Hepatocyte (in vitro differentiated cells): Measurements from ENCODE around the gene TUBA4B.

Source experiments
- CTCF ChIP-seq: fragments of 200-600 bp; sonication (generic); IDR thresholded peaks from 2 replicates; pipeline ENCODE4 v1.5.1; 2016; ENCODE audit warnings: antibody characterized with exemption, mild to moderate bottlenecking; ENCODE audit not compliant: poor library complexity
- EZH2 ChIP-seq: fragments of 200-600 bp; sonication (generic); IDR thresholded peaks from 2 replicates; pipeline ENCODE4 v1.6.1; 2016; ENCODE audit warnings: antibody characterized with exemption, mild to moderate bottlenecking, borderline replicate concordance
- EZH2phosphoT487 ChIP-seq: fragments of 200-600 bp; sonication (generic); IDR thresholded peaks from one replicate; pipeline ENCODE4 v1.6.1; 2018; ENCODE audit warnings: antibody characterized with exemption, mild to moderate bottlenecking, low read depth, moderate library complexity; ENCODE audit not compliant: unreplicated experiment, severe bottlenecking

- TF ChIP-seq EZH2, result no peak
- no peak for TF ChIP-seq CTCF
- no peak for TF ChIP-seq EZH2phosphoT487
These were observed 15.3 kb downstream of the TUBA4B start for GRCh38 chr2:219268294-219268693.
